CD4-positive, alpha-beta T cell treated with Interleukin-2 at 100 ng/mL for 4 hours (primary cell): ENCODE data around the gene MYO1C.
A peak's percentile ranks its signal among the peaks of the same experiment; 100 is the strongest.

Experiments used
- DNase-seq: peaks from one replicate; pipeline ENCODE4 v3.0.0-alpha.2; 2020; ENCODE audit warnings: low spot score

Gene MYO1C

GRCh38 chr17:1484676-1485422 is 7.6 kb downstream of the MYO1C start:
- peak; percentile 37 for DNase-seq

- no peak for DNase-seq
Measured at GRCh38 chr17:1484060-1484535, 8.4 kb downstream of the MYO1C start.

GRCh38 chr17:1482680-1483079 is 9.8 kb downstream of the MYO1C start:
- DNase-seq = no peak

GRCh38 chr17:1481736-1482135 is 10.8 kb downstream of the MYO1C start:
- no peak for DNase-seq

- no peak for DNase-seq
Measured at GRCh38 chr17:1480747-1481465, 11.6 kb downstream of the MYO1C start.

- DNase-seq = no peak
Measured at GRCh38 chr17:1478418-1478817, 14.1 kb downstream of the MYO1C start.

GRCh38 chr17:1475321-1475854 is 17.1 kb downstream of the MYO1C start:
- no peak for DNase-seq

GRCh38 chr17:1474402-1475189 is 17.9 kb downstream of the MYO1C start:
- no peak for DNase-seq

- DNase-seq = no peak
Measured at GRCh38 chr17:1473841-1474240, 18.6 kb downstream of the MYO1C start.

- no peak for DNase-seq
Measured at GRCh38 chr17:1473170-1473569, 19.3 kb downstream of the MYO1C start.

- no peak for DNase-seq
Measured at GRCh38 chr17:1471911-1472821, 20.3 kb downstream of the MYO1C start.

GRCh38 chr17:1471490-1471889 is 21.0 kb downstream of the MYO1C start:
- no peak for DNase-seq

GRCh38 chr17:1470755-1471462 is 21.6 kb downstream of the MYO1C start:
- DNase-seq = no peak

- no peak for DNase-seq
Measured at GRCh38 chr17:1470071-1470754, 22.3 kb downstream of the MYO1C start.

GRCh38 chr17:1469231-1469852 is 23.1 kb downstream of the MYO1C start:
- DNase-seq = no peak

- DNase-seq = no peak
Measured at GRCh38 chr17:1467898-1468492, 24.5 kb downstream of the MYO1C start.

- no peak for DNase-seq
Measured at GRCh38 chr17:1467258-1467657, 25.2 kb downstream of the MYO1C start.

- no peak for DNase-seq
Measured at GRCh38 chr17:1464186-1464585, 28.3 kb downstream of the MYO1C start.
